HT-29 (cell line): ENCODE data around the gene TSKU. TPM values are rescaled to one million over a fixed set of nuclear protein-coding genes. Genes with fewer than 3 reads are reported as not detected.

Experiments used
- DNase-seq: peaks from one replicate; pipeline ENCODE4 v3.0.0-alpha.2; 2015; ENCODE audit warnings: low spot score
- total RNA-seq: library from RNA; depleted of rRNA; stranded (reverse); fragments of >200 nt; shearing (Covaris generic); gene quantifications from 2 replicates; pipeline ENCODE4 v1.2.3, GENCODE V29; 2014

The TSKU gene
- total RNA-seq, 1 experiment from 2014 or later, result 118 TPM

DNA sequence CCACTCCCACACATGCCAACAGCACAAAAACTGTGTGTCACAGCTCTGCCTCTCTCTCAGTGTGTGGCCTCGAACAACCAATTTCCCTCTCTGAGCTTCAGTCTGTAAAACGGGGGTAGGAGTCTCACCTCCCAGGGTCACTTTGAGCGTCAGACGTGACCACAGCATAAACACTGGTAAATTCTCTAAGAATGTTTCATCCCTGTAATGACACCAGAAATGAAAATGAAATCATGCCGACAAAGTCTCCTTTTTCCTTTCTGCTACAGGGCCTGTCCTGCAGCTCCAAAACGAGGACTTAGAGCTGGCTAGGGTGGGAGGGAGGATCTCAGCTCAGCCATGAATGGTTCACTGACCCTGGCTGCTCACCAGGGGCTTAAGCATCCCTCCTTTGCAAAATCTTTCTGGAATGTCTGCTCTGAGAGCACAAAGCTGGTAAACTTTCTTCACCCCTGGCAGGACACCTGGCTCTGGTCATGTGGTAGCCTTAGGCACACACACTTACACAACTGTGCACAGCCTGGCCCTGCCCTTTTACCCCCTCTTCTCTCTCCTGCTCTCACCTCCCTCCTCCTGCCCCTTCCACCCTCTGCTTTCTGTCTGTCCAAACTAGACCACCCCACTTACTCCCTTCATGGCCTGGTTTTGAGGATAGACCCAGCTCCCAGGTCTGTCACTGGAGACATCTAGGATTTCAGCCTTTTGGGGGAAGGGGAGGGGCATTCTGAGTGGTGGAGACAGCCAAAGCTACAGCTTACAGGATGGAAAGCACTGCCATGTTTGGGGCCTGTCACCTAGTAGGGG lies 12.3 kb upstream of the TSKU start:
- DNase-seq, result peak; percentile 68

DNA sequence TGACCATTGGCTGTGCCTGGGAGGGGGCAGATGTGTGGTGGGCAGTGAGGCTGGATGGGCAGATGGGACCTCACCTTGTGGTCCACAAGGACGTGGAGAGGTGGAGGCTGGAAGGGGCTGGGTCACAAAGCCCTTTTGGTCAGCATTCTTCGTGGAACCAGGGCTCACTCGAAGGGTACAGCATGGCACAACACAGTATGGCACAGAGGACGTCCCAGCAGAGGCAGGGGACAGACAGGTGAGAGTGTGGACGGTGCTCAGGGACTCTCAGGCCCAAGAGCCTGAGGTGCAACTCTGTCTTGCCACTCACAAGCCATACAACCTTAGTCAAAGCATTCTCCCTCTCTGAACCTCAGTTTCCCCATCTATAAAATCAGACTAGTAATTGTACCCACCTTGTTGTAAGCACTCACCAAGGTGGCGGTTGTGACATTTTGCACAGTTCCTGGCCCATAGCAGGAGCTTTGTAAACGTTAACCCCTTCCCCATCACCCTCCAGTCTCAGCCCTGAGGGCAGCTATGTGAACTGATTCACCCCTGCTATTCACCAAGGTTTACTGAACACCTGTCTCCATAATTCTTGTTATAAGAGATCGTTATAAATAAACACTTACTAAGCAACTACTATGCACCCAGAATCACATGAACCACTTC lies 11.6 kb upstream of the TSKU start:
- DNase-seq, result no peak

DNA sequence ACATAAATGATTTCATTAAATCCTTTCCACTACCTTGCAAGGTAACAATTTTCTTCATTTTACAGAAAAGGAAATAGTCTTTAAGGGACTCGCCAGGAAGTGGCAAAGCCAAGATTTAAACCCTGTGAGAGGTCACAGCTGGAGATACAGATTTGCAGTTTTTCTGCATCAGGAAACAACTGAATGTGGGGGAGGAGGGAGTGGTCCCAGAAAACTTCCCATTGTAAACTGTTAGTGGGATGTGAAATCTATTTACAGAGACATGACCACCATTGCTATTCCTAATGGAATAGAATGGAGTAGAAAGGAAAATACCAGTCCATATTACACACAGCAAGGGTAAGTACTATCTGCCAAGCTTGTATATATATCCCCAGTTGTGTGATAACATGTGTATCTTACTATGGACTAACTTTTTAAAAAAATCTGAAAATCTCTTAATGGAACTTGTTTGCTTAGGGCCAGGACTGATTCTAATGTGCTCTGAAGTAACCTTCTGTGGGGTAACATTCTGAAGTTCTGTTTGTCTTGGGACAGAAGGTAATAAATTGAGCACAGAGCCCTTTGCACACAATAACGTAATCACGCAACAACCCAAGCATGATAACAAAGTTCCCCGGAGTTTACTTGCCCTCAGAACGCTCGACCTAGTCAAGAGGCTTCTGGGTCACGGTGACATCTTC lies 10.9 kb upstream of the TSKU start:
- peak; percentile 27 for DNase-seq

DNA sequence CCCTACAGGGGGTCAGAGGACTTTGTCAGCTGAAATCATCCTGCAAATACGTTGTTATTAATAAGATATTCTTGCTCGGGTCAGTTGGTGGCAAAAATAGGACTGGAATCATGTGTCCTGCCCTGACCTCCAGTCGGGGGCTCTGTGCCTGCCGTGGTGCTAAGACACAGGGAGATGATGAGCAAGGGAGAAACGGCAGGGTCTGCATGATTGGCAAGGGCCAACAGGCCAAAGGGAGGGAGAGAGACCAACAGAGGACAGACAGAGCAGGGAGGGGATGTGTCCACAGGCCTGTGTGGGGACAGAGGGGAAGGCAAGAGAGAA lies 10.4 kb upstream of the TSKU start:
- DNase-seq, result no peak

DNA sequence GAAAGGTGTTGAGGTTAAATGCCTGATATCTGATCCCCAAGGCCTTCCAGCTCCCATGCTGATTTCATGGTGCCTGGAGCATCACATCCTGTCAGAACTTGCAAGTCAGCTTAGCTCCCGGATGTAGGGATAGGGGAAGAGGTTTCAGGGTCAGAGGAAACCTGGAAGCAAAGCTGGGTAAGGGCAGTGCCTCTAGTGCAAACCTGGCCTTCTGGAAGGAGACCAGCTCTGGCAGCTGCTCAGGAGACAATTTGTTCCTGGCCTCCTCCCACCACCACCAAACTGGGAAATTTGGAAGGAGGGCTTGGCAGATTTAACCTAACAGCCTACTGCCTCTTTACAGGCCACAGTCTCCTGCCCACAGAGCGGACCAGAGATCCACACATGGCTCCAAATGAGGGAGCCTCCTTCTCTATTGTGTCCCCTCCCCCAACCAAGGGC lies 9.2 kb upstream of the TSKU start:
- no peak for DNase-seq

DNA sequence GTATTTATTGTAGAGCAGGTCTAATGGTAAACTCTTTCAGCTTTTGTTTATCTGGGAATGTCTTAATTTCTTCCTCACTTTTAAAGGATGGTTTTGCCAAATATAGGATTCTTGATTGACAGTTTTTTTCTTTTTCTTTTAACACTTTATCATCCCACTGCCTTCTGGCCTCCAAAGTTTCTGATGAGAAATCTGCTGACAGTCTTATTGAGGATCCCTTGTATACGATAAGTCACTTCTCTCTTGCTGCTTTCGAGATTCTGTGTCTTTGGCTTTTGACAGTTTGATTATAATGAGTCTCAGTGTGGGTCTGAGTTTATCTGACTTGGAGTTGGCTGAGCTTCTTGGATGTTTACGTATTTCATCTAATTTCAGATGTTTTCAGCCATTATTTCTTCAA lies 6.7 kb upstream of the TSKU start:
- no peak for DNase-seq

DNA sequence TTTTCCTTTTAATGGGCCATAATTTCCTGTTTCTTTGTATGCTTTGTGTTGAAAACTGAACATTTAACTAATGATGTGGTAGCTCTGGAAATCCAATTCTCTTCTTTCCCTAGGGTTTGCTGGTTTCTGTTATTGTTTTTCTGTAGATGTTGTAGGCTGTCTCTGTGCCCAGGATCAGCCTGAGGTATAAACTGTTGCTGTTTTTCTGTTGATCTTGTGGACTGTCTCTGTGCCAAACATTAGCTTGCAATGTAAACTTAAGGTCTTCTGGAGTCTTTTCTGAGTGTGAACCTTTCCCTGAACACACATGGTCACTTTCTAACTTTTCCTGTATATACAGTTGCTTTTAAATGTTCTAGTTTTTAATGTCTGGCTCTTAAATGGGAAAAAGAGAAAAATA lies 5.9 kb upstream of the TSKU start:
- DNase-seq, result no peak

DNA sequence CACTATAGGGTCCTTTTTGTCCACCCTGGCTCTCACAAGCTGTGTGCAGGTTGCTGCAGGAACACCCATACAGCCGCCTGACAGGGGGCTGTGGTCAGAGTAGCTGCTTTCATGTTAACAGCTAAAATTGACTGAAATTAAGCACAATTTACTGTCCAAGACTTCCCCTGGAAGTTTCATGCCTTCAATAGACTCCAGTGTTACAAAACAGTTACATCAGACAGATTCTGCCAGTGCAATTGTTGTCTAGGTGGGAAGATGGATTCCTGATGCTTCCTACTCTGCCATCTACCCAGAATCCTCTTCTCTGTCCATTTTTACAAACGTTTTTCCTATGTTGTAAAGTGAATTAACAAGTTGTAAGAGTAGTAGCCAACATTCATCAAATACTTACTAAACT lies 5.3 kb upstream of the TSKU start:
- no peak for DNase-seq

DNA sequence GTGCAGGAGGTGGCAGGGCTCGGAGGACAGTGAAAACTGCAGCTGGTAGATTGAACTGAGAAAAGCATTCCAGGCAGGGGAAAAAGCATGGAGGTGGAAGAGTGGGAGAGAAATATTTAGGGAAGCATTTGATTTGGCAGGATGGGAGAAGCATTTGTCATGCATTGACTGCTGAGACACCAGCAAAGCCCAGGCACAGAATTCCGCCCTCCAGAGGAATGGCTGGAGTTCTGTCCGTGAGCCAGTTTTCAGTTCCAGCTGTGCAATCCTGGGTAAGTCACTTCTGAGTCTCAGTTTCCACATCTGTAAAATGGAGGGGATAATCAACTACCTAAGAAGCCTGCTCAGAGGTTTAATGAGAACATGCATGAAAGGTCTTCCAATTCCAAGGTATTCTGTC lies 4.3 kb upstream of the TSKU start:
- DNase-seq, result no peak

DNA sequence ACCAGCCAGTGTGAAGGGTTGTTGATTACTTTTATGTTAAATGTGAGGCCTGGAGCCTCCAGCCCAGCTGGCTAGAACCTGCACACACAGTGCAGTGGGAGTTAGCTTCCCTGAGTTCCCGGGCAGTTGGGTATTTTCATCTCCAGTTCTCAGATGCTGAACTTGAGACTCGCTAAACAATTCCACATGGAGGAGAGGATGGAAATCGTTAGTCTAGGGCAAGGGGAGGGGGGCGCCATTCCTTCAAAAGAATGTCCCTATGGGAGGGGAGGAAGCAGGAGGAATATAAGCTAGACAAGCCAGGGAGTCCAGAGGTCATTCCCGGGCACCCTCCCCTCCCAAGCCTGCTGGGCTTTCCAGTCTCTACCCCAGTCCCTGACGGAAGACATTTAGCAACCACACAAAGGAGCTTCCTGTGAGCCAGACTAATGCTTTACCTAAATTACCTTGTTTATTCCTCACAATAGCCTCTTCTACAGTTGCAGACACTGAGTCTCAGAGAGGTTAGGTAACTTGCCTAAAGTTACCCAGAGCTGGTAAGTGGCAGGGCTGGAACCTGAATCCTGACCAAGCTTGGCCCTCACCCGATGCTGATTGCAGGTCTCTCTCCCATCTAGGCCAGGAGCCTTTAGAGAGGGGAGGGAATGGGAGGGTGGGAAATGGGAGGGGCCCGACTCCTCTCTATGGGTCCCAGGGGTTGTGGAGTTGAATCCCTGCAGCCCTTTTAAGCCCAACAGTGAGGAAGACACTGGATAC lies 1.9 kb upstream of the TSKU start:
- DNase-seq, result peak; percentile 50

DNA sequence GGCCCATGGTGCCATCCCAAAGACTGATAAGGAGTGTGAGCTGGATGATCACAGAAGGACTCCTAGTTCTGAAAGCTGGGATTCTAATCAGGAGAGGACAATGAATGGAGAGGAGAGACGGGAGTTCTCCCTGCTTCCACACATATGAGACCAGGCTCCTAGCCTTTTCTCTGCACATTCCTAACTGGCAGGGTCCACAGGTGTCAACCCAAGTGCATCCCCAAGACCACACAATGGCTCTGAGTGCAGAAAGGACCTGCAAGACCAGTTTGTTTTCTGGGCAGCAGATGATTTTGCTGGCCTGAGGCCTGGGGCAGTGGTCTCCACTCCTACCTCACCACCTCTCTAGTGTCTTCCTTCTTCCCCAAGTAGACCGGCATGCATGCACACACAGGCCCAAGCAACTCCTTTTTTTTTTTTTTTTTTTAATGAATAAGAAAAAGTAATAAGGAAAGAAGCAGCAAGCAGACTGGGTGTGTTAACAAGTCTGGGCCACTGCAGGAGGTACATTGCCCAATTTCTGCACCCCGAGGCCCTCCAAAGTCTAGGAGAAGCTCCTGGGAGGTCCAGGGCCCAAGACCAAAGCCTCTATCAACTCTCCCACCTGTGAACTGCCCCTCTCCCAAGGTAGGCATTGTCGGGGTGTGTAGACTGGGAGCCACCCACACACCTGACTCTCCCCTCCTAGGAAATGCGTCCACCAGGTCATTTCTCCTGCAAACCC lies 1.2 kb upstream of the TSKU start:
- DNase-seq, result no peak

DNA sequence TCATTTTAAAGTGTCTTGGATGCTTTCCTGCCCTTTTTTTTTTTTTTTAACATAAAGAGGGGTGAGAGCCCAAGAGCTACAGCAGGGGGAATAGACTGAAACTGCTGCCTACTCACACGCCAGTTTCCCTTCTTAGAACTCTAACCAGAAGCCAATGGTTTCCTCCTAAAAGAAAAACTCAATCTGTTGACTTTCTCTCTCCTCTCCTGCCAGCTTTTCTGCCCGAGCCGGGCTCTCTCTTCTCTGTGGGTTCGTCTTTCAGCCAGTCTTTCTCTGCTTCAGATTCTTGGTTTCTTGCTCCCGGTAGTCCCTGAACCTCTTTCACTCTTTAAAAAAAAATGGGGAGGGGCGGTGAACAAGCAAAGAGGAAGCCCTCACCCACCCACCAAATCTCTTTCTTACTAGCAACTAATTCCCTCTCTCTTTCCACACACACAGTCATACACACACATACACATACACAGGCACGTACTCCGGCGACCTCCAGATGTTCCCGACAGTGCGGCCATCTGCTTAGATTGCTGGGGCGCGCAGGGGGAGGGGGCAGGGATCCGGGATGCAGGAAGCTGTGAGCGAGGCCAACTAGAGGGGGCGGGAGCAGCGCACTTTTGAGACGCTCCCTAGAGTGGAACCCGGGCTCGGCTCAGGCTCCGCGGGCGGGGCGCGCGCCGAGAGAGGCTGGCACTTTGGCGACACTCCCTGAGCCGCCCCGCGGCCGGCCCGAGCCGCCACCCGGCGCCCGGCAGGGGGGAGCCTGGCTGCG lies 444 bp upstream of the TSKU start:
- DNase-seq, result peak; percentile 95

DNA sequence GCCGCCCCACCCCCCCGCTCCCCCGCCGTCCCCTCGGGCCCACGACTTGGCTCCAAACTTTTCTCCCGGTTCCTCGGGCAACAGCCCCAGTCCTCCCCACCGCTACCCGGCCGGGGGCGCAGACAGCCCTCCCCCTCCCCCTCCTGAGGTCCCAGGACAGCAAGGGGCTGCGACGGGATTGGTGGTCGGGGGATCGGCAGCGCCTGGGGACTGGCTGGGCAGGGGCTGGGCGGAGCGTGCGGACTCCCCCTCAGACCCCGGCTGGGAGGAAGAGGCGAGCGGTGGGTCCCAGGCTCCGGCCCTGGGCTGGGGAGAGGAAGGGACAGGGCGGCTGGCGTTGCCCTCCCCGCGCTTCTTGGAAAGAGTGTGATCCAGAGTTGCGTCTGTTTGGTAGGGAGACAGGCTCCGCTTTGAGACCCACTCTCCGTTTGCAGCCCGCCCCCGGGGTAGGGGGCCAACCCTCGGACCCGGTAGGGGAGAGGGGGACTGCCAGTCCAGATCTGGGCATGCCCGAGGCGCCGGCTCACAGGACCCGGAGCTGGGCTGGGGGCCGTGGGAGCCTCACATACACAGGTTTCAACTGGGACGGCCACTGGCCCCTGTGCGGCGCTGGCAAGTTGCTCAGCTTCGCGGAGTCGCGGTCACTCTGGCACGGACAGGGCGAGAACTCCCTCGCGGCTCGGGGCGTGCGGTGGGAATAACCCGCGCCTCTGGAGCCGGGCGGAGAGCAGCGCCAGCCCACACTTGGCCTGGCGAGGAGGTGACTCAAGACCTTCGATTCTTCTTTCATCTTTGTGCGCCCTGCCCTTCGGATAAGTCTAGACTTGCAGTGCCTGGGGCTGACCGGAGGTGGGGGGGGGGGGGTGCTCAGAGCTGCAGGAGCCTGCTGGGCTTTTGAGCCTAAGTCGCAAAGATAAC lies 999 bp downstream of the TSKU start:
- peak; percentile 79 for DNase-seq

DNA sequence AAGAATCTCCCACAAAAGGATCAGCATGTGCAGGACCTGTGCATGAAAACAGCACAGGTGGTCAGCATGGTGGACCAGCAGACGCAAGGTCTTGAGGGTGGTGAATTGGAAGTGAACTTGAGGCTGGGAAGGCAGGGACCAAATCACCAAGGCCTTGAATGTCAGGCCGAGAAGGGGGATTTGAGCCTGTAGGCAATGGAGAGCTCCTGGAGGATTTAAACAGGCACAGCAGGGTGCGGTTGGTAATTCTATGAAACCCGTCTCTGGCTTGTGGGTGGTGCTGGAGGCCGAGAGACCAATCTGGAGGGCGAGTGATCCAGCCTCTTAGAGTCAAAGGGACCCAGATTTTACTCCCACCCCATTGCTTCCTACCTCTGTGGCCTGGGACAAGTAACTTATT lies 2.4 kb downstream of the TSKU start:
- no peak for DNase-seq

DNA sequence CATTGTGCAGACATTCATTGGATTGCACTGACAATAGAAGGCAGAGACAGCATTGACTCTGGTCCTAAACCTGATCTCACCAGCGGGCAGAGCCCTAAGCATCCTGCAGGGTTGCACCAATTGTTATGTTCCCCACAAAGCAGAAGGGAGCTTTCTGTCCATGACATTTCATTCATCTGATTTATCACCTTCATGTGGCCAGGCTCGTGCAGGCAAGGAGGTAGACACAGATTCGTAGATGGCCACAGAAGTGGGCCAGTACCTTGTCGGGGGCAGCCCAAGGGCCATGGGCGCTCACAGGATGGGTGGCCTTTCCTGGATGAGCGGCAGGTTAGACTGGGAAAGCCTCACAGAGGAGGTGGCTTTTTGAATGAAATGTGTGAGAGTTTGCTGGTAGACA lies 2.9 kb downstream of the TSKU start:
- DNase-seq, result no peak

DNA sequence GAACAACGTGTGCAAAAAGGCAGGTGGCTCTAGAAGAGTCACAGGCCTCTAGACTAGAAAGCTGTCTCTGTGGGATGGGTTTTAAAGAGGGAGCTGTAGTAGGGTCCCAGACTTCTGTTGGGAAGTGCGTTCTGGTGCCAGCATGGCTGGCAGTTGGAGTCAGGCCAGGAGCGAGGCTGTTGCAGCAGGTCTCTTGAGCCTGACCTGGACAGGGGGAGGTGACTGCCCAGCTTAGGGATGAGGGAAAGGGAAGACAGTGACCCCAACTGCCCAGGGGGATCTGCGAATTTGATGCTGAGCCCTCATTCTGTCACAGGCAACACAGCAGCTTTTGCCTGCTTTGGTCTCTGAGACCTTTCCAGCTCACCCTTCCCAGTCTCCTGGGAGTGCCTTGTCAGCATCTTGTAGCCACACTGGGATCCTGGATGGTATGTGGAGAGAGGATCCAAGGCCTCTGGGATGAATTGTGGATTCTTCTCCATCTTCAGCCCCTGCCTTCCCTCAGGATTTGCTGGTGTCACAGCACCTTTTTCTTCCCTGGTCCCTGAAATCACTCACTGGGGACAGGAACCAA lies 3.4 kb downstream of the TSKU start:
- DNase-seq, result no peak

DNA sequence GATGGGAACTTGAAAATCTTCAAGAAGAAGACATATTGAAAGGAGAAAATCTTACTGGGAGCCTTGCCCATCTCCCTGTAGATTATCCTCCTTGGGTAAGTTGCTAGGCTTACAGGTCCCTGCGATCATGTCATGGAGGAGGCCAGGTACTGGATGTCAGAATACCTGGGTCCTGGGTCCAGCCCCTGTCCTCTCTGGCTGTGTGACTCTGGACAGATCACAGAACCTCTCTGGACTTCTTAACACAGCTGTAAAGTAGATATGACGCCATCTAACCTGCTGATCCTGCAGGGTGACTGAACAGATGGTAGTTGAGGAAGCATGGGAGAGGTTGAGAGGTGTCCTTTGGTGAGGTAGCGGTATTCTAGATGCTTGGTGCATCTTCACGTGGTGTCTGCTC lies 4.1 kb downstream of the TSKU start:
- DNase-seq, result no peak

DNA sequence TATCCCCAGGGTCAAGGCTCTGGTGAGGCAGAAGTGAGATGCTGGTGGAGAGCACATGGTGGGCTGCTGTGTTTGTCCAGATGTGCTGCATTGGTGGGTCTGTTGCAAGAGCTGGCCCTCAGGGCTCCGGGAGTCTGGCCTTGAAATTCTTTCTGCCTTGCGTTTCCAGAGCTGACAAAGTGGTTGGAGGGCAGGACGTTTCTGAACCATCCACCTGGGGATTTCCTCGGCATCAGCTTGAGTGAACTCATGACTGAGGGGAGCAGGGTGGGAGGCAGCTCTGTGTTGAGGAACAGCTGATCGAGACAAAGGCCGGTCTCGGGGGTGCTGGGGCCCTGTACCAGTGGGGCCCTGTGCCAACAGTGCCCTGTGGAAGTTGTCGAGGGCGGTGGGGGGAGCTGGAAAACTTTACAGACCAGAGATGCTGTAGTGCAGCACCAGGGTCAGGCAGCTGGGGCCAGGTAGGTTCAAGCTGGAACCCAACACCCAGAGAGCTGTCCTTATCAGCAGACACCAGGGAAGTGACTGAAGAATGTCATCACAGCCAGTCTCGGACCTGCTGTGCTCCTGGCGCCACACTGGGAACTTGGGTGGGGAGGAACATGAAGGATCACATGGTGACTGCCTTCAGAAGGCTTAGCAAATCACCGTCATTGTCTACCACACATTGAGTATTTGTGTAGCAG lies 4.9 kb downstream of the TSKU start:
- no peak for DNase-seq
